ENCODE results near the gene MANBA.

Gene MANBA

DNA sequence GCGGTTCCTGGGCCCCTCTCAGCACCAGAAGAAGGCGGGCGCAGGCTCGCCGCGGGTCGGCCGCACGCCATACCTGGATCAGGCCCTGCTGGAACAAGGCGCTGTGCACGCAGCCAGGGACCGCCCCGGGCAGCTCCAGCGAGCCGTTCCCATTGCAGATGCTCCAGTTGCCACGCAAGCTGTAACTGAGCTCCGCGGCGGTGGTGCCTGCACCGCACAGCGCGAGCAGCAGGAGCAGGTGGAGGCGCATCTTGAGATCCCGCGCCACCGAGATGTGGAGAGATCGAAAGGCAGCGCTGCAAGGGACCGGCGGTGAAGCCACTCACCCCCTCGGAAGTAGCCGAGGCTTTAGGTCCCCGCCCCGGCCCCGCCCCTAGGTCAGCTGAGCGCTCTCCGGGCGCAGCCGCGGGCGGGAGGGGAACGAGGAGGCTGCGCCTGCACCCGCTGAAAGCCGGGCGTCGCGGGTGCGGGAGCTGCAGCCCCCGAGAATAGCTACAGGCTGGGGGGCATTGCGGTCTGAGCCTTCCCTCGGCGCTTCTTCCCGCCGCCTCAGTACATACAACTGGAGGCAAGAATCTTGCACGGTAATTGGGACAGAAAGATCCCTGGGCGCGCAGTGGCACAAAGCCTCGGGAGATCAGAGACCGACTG is at the start of gene MANBA:
MANBA (minus strand) TSS at position 324 of the 651 bp plus-strand sequence; CDS start at position 250, 74 bp downstream.
- peak; percentile 50 for DNase-seq

DNA sequence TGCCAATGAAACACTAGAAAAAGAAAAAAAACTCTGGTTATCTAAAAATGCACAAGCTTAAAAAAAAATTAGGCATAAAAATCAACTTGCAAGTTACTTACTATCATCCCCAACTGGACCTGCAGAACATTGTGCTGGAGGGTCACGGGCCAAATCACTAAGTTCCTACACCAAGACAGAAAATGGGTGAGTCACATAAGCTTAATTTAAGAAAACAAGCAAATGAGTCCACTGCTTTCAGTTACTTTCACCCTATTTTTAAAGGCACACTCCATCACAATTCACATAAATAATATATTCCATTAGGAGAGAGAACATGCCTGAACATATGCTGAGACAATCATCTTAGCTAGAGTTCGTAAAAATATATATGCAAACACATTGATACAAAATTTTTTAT is 48.9 kb upstream of the MANBA start:
- no peak for DNase-seq

DNA sequence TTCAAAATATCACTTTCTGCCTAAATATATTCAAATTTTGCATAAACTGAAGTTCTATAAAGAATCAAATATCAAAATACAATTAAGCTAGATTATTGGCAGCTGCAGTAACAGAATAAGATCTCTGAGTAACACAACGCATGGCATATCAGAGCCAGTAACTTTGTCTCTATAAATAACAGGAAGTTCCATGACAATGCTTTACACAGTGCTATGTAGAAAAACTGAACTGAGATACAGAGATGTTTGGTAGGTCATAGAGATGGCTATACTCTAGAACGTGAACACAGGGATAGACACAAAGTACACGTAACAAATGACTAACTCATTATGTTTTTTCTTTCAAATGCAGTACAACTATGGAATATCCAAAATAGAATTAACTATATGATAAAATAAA is 48.4 kb upstream of the MANBA start:
- no peak for DNase-seq

DNA sequence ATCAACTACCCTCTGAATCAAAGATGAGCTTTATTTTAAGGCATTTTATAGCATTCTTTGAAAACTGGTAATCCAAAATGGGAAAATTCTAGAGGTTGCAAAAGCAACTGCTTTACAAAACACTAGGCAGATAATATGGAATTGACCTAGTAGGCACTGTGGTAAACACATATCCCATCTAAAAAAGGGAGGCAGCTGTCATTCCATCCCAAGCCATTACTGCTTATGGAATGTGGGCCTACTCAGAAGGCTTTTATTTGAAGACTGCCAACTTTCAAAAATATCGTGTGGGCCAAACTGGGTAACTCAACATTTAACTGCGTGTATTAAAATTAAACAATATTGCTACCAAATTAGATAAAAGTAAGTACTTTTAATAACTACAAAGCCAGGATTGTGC is 47.2 kb upstream of the MANBA start:
- DNase-seq: no peak

DNA sequence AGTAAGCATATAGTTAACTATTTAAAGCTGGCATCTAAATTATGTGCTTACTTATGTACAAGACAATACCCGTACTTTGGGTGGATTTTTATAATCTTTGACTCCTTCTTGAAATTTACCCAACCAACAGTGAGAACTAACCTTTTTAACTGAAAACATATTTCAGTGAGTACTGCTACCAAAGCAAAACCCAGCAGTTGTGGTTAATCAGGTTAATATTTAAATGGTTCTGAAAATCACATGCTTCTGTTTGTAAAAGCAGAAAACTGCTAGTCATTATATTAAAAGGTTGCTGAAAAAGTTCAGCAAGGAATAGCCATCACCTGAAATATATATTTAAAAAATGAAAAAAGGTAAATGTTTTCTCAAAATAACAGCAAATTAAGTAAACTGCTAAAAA is 46.6 kb upstream of the MANBA start:
- no peak for DNase-seq

DNA sequence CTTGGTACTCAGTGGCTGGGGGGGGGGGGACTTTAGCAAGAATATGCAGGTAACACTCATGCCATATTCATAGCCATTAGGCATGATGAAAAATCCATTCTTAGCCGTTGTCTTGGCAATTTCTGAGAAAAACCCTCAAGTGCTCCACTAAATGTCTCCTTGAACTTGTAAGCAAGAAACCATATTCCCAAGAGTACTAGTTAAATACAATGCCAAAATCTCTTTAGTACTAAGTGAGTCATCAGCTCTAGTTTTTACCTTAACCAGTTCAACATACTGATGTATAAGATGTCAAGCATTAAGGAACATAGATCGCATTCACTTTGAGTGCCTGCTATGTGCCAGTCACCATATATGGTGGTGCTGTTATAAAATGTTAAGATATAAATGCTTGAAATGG is 39.0 kb upstream of the MANBA start:
- no peak for DNase-seq

DNA sequence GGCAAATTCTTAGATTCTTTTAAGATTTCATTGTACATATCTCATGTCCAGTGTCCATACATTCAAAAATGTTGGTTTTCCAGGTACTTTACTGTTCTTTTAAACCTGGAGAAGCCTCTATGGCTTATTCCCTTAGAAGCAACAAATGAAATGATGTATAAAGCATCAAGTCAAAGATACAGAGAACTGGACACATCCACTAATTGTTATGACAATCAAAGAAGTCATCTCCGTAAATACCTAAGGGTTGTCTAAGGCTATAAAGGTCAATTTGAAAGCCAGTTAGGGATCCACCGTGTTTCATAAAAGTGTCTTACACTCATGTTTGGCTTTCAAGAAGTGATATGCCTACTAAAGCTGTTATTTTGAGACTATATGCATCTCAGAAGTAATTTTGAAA is 34.2 kb upstream of the MANBA start:
- no peak for DNase-seq

DNA sequence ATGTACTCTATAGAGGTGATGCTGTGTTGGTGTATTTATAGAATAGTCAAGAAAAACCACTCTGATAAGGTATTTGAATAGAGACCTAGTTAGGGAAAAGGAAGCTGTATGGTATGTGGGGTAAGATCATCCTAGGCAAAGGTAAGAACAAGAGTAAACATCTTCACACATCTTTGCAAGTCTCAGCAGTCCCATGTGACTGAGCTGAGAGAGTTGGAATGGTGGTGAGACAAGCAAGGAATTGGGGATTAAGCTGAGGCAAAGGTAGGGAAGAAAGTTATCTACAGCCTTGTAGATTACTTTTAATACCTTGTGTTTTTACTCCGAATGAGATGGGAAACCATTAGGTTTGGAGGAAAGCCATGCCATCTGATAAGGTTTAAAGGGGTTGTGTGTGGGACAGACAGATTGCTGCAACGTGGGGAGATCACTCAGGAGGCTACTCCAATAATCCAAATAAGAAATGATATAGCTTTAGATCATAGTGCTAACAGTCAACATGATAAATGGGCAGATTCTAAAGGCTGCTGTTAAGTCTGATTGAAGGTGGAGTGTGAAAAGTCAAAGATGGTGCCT is 31.7 kb upstream of the MANBA start:
- no peak for DNase-seq

DNA sequence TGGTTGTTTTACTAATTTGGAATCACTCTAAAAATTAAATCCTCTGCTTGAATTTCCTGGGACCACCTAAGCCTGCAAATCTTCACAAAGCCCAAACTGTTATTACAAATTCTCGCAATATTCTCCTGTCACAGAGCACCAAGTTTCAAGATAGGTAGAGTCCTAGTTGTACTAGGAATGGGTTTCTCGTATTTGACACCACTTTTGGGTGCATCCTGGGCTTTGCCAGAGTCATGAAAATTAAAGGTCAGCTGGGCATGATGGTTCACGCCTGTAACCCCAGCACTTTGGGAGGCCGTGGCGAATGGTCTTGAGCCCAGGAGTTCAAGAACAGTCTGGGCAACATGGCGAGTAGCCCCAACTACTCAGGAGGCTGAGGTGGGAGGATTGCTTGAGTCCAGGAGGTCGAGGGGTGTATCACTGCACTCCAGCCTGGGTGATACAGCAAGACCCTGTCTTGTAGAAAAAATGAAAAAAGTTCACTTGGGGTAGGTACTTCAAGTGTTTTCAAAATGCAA is 30.6 kb upstream of the MANBA start:
- no peak for DNase-seq

DNA sequence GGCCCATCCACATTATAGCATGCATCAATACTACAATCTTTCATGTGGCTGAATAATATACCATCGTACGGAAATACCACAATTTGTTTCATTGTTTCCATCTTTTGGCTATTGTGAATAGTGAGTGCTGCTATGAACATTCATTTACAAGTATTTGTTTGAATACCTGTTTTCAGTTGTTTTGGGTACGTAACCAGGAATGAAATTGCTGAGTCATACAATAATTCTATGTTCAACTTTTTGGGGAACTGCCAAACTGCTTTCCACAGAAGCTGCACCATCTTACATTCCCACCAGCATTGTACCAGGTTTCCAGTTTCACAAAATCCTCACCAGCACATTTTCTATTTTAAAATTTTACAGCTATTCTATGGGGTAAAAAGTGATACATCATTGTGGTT is 28.5 kb upstream of the MANBA start:
- no peak for DNase-seq

DNA sequence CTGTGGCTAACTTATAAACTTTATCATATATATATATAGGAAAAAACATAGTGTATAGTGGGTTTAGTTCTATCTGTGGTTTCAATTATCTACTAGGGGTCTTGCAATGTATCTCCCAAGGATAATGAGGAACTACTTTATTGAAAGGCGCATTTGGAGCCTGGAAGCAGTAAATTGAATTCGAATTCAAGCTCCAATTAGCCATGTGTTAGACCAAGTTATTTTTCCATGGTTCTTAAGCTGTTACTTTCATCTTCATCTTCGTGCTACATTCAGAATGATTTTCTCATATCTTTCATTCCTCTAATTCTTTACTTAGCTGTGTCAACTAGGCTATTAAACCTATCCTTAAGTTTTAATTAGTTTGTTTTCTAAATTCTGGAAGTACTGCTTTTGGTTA is 27.2 kb upstream of the MANBA start:
- no peak for DNase-seq

DNA sequence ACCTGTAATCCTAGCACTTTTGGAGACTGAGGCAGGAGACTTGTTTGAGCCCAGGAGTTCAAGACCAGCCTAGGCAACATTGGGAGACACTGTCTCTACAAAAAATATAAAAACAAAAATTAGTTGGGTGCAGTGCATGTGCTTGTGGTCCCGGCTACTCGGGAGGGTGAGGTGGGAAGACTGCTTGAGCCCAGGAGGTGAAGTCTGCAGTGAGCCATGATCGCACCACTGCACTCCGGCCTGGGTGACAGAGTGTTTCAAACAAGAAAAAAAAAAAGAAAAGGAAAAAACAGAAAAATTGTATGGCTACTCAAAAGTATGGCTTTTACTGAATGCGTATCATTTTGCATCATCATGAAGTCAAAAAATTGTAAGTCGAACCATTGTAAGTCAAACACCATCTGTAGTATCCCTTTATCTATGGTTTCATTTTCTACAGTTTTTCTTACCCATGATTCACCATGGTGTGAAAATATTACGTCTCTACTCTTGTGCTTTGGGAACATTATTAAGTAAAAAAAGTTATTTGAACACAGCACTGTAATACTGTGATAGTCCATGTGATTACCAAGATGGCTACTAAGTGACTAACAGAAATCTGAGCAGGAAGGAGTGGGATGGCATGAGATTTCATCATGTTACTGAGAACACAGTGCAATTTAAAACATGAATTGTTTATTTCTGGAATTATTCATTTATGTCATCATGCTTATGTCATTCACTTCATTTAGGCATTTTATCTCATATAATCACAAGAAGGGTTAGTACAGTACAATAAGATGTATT is 26.5 kb upstream of the MANBA start:
- DNase-seq: no peak

DNA sequence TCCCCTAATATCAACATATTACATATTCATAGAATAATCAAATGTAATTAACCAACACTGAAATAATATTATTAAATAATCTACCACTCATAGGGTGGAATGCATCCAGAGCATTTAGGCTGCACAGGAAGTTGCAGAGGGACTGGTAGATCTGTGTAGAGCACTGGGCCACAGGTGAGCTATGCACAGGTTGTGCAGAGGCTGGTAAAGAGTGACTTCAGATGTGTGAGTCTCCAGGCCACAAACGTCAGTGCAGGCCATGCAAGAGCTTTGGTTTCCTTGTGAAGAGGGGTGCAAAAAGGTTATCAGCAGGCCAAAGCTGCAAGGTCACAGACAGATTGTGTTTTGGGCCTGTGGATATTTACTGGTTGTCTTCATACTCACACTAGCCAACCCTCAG is 25.5 kb upstream of the MANBA start:
- DNase-seq: no peak

DNA sequence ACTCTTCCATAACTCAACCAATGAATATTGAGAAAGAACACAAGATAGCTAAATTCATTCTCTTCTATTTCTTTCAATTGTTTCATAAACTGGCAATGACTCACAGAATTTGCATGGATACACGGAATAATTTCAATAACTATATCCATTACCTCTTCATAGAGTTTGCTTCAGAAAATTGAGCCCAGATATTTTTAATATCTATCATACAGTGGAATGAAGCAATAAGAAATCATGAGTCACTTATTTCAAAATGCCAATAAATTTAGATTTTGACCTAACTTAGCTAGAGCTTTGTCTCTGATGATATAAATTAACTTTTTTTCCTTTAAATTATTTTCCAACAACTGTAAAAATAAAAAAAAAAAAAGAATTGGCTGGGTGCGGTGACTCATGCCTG is 22.2 kb upstream of the MANBA start:
- no peak for DNase-seq

DNA sequence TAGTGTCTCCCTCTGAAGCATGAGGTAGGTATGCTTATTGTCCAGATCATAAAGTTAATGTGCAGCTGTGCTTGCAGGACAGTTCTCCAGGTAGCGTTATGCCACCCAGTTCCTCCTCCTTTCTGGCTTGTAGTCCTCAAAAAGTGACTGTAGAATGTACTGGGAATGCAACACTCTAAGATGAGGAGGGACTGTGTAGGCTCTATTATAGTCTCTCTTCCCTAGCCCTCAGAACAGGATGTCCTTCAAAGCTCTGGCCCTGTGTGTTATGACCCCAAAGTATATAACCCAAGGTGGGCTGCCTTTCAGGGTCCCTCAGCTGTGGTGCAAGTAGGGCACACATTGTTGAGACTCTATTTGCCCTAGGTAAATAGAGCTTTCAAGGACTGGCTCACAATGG is 20.8 kb upstream of the MANBA start:
- peak; percentile 8 for DNase-seq

DNA sequence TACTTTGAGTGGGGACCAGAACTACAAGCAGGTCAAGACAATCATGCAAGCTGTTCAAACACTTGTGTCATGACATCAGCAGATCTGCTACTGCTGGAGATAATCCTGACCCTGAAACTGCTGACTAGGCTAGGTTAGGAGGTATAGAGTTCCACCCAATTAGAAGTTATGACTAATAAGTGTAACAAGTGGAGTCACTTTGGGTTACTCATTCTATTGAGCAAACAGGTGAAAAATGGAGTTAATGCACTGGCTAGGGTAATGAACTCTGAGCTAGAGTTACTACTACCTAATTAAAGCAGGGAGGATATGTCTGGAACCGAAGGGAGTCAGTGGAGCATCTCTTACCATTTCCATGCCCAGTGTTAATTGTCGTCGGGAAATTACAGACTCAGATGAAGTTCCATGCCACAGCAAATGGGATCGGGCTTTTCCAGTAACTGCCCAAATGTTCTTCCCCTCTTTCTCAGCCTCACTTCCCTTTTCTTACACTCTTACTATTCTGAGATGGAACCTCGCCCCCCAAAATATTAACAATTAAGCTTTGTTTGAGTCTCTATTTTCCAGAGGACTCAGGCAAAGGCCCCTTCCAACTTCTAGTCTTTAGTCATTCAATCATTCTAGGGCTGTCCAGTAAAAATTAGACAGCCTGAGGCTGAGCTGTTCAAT is 19.8 kb upstream of the MANBA start:
- DNase-seq: peak; percentile 67

DNA sequence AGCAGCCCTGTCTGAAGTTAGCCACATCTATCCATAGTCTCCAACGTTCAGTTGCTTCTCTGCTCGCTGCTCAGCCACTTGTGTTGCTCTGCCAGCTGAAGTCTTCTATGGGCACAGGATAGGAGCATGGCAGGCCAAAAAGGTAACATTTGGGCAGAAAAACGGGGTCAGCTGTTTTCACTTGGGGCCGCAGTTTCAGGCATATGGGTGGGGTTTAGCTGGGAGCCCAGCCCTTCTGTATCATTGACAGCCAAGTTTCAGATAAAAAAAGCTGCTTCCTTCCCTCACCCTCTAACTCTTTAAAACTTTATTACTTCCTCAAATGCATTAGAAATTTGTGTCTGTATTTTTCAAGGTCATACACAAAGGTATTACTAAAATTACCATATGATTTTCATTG is 18.4 kb upstream of the MANBA start:
- no peak for DNase-seq

DNA sequence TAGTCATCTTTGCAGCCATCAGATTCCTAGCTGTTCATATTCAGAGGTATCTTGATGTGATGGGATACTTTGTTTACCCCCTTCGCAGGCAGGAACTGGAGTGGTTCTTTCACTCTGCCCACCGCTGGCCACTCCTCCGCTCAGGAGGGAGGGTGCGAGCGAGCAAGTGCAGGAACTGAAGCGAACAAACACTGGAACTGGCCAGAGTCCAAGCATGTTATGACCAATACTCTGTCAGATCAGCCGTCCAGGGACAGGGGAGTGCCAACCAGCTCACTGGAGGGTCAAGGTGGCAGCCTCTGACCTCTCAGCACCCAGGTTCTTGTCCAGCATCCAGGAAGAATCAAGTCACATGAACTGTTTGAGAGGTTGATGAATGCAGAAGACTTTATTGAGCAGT is 18.0 kb upstream of the MANBA start:
- peak; percentile 23 for DNase-seq

DNA sequence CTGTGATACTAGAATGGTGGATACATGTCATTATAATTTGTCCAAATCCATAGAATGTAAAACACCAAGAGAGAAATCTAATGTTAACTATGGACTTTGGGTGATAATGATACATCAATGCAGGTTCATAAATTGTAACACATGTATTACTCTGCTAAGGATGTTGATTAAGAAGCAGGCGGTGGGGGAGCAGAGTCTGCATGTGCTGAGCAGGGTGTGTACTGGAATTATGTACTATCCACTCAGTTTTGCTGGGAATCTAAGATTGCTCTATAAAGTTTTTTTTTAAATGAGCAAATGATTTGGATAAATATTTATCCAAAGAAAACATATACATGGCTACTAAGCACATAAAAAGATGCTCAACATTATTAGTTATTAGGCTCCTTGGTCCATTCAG is 15.0 kb upstream of the MANBA start:
- DNase-seq: no peak

DNA sequence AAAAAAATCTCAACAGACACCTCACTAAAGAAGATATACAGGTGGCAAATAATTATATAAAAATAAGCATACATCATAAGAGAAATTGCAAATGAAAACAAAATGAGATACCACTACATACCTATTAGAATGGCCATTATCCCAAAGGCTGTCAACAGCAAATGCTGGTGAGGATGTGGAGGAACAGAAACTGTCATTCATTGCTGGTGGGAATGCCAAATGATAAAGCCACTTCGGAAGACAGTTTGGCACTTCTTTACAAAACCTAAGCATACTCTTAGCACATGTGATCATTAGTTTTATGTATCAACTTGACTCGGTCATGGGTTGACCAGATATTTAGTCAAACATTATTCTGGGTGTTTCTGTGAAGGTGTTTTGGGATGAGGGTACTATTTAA is 13.5 kb upstream of the MANBA start:
- no peak for DNase-seq

DNA sequence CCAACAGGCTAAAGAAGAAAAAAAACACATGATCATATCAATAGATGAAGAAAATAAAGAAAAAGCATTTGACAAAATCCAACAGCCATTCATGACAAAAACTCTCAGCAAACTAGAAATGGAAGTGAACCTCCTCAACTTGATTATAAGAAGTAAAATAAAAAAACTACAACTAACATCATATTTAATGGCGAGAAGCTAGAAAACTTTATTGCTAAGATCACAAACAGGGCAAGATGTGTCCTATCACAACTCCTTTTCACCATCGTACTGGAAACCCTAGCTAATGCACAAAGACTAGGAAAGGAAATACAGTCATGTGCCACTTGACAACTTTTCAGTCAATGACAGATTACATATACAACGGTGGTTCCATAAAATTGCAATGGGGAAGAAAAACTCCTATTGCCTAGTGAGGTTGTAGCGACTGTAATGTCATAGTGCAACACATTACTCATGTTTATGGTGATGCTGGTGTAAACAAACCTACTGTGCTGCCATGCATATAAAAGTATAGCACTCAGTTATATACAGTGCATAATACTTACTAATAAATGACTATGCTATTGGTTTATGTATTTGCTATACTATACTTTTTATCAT is 12.1 kb upstream of the MANBA start:
- DNase-seq: no peak

DNA sequence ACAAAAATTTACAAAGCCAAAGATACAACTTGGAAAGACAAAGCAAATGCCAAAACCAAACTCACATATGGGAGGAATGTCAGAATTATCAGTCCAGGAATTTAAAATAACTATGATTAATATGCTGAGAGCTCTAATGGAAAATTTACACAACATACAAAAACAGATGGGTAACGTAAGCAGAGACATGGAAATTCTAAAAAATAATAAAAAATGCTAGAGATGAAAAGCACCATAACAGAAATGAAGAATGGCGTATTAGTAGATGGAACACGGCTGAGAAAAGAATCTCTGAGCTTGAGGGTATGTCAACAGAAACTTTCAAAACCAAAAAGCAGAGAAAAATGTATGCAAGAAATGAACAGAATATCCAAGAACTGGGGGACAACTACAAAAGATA is 4.1 kb upstream of the MANBA start:
- DNase-seq: no peak

DNA sequence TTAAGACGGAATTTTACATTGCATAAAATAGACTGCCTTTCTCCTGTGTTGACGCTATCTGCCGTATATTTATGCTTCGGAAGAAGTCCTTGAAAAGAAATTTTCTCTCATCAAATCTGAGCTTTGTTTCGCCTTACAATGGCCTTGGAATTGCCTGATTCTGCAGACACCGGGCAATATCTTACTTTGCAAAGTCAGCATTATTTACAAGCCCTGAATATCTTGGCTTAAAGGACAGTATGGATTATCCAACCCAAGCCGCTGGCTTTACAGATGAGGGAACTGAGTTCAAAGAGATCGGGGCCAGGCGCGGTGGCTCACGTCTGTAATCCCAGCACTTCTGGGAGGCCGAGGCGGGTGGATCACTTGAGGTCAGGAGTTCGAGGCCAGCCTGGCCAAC is 1.1 kb upstream of the MANBA start:
- no peak for DNase-seq
